H1 (cell line): ENCODE results near the gene EIF2AK2. TPM values are rescaled to one million over a fixed set of nuclear protein-coding genes. Genes with fewer than 3 reads are reported as not detected.

ENCODE experiments used
- ASH2L ChIP-seq: fragments of 200-600, 300-600 bp; sonication (generic); IDR thresholded peaks from one replicate; pipeline ENCODE4 v1.7.1; 2017; ENCODE audit warnings: low read length
- CBX8 ChIP-seq: fragments of 300-800, 300-1000 bp; sonication (generic); IDR thresholded peaks from 2 replicates; pipeline ENCODE4 v1.7.1; 2016; ENCODE audit warnings: low read depth, low read length, borderline replicate concordance
- CEBPB ChIP-seq: IDR thresholded peaks from 2 replicates; pipeline ENCODE4 v1.6.1; 2012; ENCODE audit warnings: low read depth, low read length
- CHD1 ChIP-seq: IDR thresholded peaks from 2 replicates; pipeline ENCODE4 v1.6.1; 2012; ENCODE audit warnings: low read depth, low read length, improper control_type of control experiment
- CHD2 ChIP-seq: IDR thresholded peaks from 2 replicates; pipeline ENCODE4 v1.6.1; 2012; ENCODE audit warnings: low read length, improper control_type of control experiment
- EGR1 ChIP-seq: IDR thresholded peaks from 2 replicates; pipeline ENCODE4 v1.6.1; 2011; ENCODE audit warnings: low read depth, low read length, borderline replicate concordance
- EZH2 ChIP-seq: fragments of 200-600 bp; sonication (generic); IDR thresholded peaks from 2 replicates; pipeline ENCODE4 v1.7.1; 2012; ENCODE audit warnings: low read depth, mild to moderate bottlenecking, moderate library complexity, low read length, inconsistent platforms; ENCODE audit not compliant: severe bottlenecking
- GABPA ChIP-seq: IDR thresholded peaks from 2 replicates; pipeline ENCODE4 v1.6.1; 2011; ENCODE audit warnings: mild to moderate bottlenecking, low read length, moderate library complexity, borderline replicate concordance; ENCODE audit not compliant: insufficient read depth
- GTF2F1 ChIP-seq: IDR thresholded peaks from 2 replicates; pipeline ENCODE4 v1.6.1; 2012; ENCODE audit warnings: low read depth, low read length, improper control_type of control experiment, borderline replicate concordance
- HDAC6 ChIP-seq: IDR thresholded peaks from one replicate; pipeline ENCODE4 v1.7.1; 2012; ENCODE audit warnings: low read depth, mild to moderate bottlenecking, inconsistent platforms, low read length, moderate library complexity
- JUN ChIP-seq: IDR thresholded peaks from 2 replicates; pipeline ENCODE4 v1.6.1; 2011; ENCODE audit warnings: low read depth, mild to moderate bottlenecking, improper control_type of control experiment, low read length
- KDM1A ChIP-seq: fragments of 200-600, 300-600 bp; sonication (generic); IDR thresholded peaks from 2 replicates; pipeline ENCODE4 v1.7.1; 2016; ENCODE audit warnings: mild to moderate bottlenecking, low read length, borderline replicate concordance
- KDM5A ChIP-seq: fragments of 200-600 bp; IDR thresholded peaks from 2 replicates; pipeline ENCODE4 v1.7.1; 2012; ENCODE audit warnings: mild to moderate bottlenecking, low read length, inconsistent platforms, mixed read lengths
- NRF1 ChIP-seq: IDR thresholded peaks from 2 replicates; pipeline ENCODE4 v1.6.1; 2011; ENCODE audit warnings: mild to moderate bottlenecking, low read depth, low read length, improper control_type of control experiment
- POLR2A ChIP-seq, 2 experiments: IDR thresholded peaks; 1 replicate in 1 of 2; 2 replicates in 1 of 2; pipeline ENCODE4 v1.6.1; 2011; ENCODE audit warnings: low read depth in 2 of 2, low read length in 2 of 2, mild to moderate bottlenecking in 2 of 2; ENCODE audit errors: control extremely low read depth in 1 of 2
- POLR2AphosphoS5 ChIP-seq: IDR thresholded peaks from 2 replicates; pipeline ENCODE4 v1.6.1; 2011; ENCODE audit warnings: low read depth, low read length
- RBBP5 ChIP-seq: IDR thresholded peaks from 2 replicates; pipeline ENCODE4 v1.7.1; 2012; ENCODE audit warnings: low read depth, mild to moderate bottlenecking, inconsistent platforms, low read length, moderate library complexity, borderline replicate concordance
- RXRA ChIP-seq: IDR thresholded peaks from 2 replicates; pipeline ENCODE4 v1.6.1; 2011; ENCODE audit warnings: low read depth, mild to moderate bottlenecking, low read length, moderate library complexity; ENCODE audit not compliant: insufficient read depth
- SAP30 ChIP-seq: fragments of 300-600 bp; sonication (generic); IDR thresholded peaks from 2 replicates; pipeline ENCODE4 v1.7.1; 2012; ENCODE audit warnings: low read length, moderate library complexity, mild to moderate bottlenecking, inconsistent platforms; ENCODE audit not compliant: insufficient read depth, insufficient replicate concordance
- SIN3A ChIP-seq, 2 experiments: IDR thresholded peaks in 1 of 2; conservative IDR thresholded peaks in 1 of 2; 2 replicates each; pipeline ENCODE4 v1.6.1; 2011 to 2012; ENCODE audit warnings: low read length in 2 of 2, improper control_type of control experiment in 1 of 2, low read depth in 1 of 2, mild to moderate bottlenecking in 1 of 2
- SP1 ChIP-seq: IDR thresholded peaks from 2 replicates; pipeline ENCODE4 v1.6.1; 2011; ENCODE audit warnings: low read depth, low read length
- SP2 ChIP-seq: IDR thresholded peaks from 2 replicates; pipeline ENCODE4 v1.6.1; 2012; ENCODE audit warnings: mild to moderate bottlenecking, low read length, inconsistent platforms
- TAF7 ChIP-seq: optimal IDR thresholded peaks from 2 replicates; pipeline ENCODE3; 2011; ENCODE audit warnings: low read depth, mild to moderate bottlenecking, inconsistent platforms, low read length, moderate library complexity, borderline replicate concordance
- TEAD4 ChIP-seq: IDR thresholded peaks from 2 replicates; pipeline ENCODE4 v1.6.1; 2012; ENCODE audit warnings: low read depth, low read length, inconsistent platforms, mixed read lengths
- ZNF274 ChIP-seq: IDR thresholded peaks from 2 replicates; pipeline ENCODE4 v1.7.0; 2012; ENCODE audit warnings: low read length, borderline replicate concordance; ENCODE audit errors: extremely low read depth
- polyA plus RNA-seq, 7 experiments: library from polyadenylated mRNA; depleted of rRNA in 3 of 7; stranded (reverse) in 5 of 7; unstranded in 2 of 7; fragments of >200 nt in 5 of 7; fragments of 200-250 nt in 2 of 7; gene quantifications; 1 replicate in 5 of 7; 2 replicates in 1 of 7; 4 replicates in 1 of 7; pipeline versions ENCODE4 v1.2.1 to v1.2.3, GENCODE V29; 2011 to 2013; ENCODE audit warnings: missing spikeins in 2 of 7, mixed read lengths in 2 of 7
- total RNA-seq: library from RNA; stranded (reverse); fragmentation: NEBNext Ultra II Directional; extraction: Animal tissue kit (Norgen Biotek cat#: 25700); gene quantifications from 2 replicates; pipeline ENCODE4 v1.2.1, GENCODE V29; 2021

EIF2AK2 gene
- total and polyA plus RNA-seq, 2 of the 8 experiments (the other 6 are each of a cell fraction or from before 2014, with no cell fraction given): 13.1 to 46.9 TPM

DNA sequence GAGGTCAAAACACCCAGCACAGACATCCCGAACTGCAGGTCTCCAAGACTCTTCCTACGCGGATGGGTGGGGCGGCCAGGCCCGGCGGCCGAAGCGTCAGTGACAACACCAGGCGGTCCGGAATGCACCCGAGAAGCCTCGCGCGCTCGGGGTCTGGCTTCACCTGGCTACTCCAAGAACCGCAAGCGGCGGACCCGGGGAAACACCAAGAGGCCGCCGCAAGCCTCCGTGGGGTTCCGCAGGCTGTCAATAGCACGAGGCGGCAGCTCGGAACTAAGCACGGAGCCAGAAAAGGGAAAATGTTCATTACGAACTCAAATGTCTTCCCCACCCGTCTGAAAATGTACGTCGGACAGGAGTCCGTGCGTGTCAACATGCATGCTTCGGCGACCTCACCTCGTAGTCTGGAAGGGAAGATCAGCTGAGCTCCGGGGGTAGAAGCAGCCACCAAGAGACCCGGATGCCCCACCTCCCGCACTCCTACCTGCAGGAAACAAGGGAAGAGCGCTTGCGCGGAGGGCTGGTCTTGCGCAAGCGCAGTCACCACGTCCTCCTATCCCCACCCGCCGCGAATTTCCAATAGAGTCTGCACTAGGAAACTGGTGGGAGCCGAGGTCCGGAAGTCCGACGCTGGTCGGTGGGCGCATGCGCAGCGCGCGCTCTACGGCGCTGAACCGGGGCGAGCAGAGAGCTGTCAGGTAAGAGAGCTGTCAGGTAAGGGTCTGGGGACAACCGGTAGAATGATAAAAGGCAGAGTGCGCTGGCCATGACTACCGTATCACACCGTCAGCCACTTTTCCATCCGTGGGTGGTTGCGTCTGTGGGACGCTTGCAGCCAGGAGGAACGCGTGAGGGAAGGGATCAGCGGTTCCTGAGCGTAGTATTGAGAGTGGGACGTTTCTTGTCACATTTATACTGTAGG is 72.6 kb downstream of the EIF2AK2 start, which contains the start of the genes GPATCH11 and HEATR5B (continued):
- no peak for TF ChIP-seq KDM1A
- no peak for TF ChIP-seq JUN
- TF ChIP-seq GABPA: no peak
- TF ChIP-seq RXRA: no peak
- no peak for TF ChIP-seq SP1
- TF ChIP-seq SP2: no peak
- 0 out of 2 replicates have a peak, but pooled peaks have one; percentile 44 for TF ChIP-seq POLR2AphosphoS5
- TF ChIP-seq EZH2: no peak
- no peak for TF ChIP-seq TAF7
- no peak for TF ChIP-seq KDM5A
- TF ChIP-seq CBX8: no peak
- peak; percentile 90 for TF ChIP-seq SAP30
- TF ChIP-seq ZNF274: no peak
- TF ChIP-seq RBBP5: peak; percentile 94
- no peak for TF ChIP-seq EGR1
- no peak for TF ChIP-seq HDAC6
- TF ChIP-seq CEBPB: peak; percentile 97
- TF ChIP-seq GTF2F1: no peak
- TF ChIP-seq TEAD4: no peak; the same call in 1 of the 2 replicates
- TF ChIP-seq CHD2: no peak
- TF ChIP-seq SIN3A (conservative IDR thresholded peaks at IDR 0.05 in 1 of 2, IDR thresholded peaks at IDR 0.05 in 1 of 2; ENCODE audit: low read depth in 1 of 2, low read length in 2 of 2): peak; percentile 89 to 98
- peak; percentile 95 for TF ChIP-seq NRF1
- TF ChIP-seq ASH2L: peak; percentile 93
- no peak for TF ChIP-seq CHD1
- TF ChIP-seq POLR2A (IDR thresholded peaks at IDR 0.05; ENCODE audit: control extremely low read depth in 1 of 2, low read depth in 2 of 2, low read length in 2 of 2): peak in 1 of 2 experiments; percentile 27; a peak in 1 of 3 replicates
